HepG2 (cell line): ENCODE results near the gene LIFR. TPM values are rescaled to one million over a fixed set of nuclear protein-coding genes. Genes with fewer than 3 reads are reported as not detected.

ENCODE experiments used
- DMAP1 ChIP-seq: IDR thresholded peaks from 2 replicates; pipeline ENCODE4 v1.6.1; 2016
- FOSL1 ChIP-seq: sonication (generic); formaldehyde crosslinking; IDR thresholded peaks from 2 replicates; pipeline ENCODE4 v1.9.0; 2021; ENCODE audit warnings: missing genetic modification reagents, borderline replicate concordance
- FOXK1 ChIP-seq: sonication (generic); formaldehyde crosslinking; IDR thresholded peaks from 2 replicates; pipeline ENCODE4 v1.4.0; 2020; ENCODE audit warnings: low read depth, missing genetic modification reagents, borderline replicate concordance
- GABPA ChIP-seq, 2 experiments: IDR thresholded peaks; 2 replicates each; pipeline ENCODE4 v1.6.1; 2011 to 2016; ENCODE audit warnings: low read depth in 2 of 2, low read length in 1 of 2, missing biosample characterization in 1 of 2, missing genetic modification characterization in 1 of 2
- HDAC1 ChIP-seq: sonication (generic); formaldehyde crosslinking; IDR thresholded peaks from 2 replicates; pipeline ENCODE4 v1.5.1; 2020; ENCODE audit warnings: mild to moderate bottlenecking, missing genetic modification reagents
- LBX2 ChIP-seq: sonication (generic); formaldehyde crosslinking; IDR thresholded peaks from 2 replicates; pipeline ENCODE4 v1.5.0; 2020; ENCODE audit warnings: missing genetic modification reagents, mild to moderate bottlenecking, borderline replicate concordance
- MEIS1 ChIP-seq: sonication (generic); formaldehyde crosslinking; IDR thresholded peaks from 2 replicates; pipeline ENCODE4 v1.9.0; 2021; ENCODE audit warnings: mild to moderate bottlenecking, missing genetic modification reagents, moderate library complexity, borderline replicate concordance
- NKX3-1 ChIP-seq: sonication (generic); formaldehyde crosslinking; IDR thresholded peaks from 2 replicates; pipeline ENCODE4 v1.5.0; 2020; ENCODE audit warnings: missing genetic modification reagents
- POLR2A ChIP-seq, 2 experiments: IDR thresholded peaks; 2 replicates each; pipeline ENCODE4 v1.6.1; 2011; ENCODE audit warnings: low read depth in 2 of 2, low read length in 2 of 2, mild to moderate bottlenecking in 1 of 2, moderate library complexity in 1 of 2; ENCODE audit not compliant: insufficient read depth in 1 of 2
- PTBP1 ChIP-seq: fragments of 200-400 bp; formaldehyde crosslinking; IDR thresholded peaks from 2 replicates; pipeline ENCODE4 v1.6.1; 2018; ENCODE audit warnings: low read length, low read depth; ENCODE audit not compliant: poor library complexity, severe bottlenecking
- ZKSCAN1 ChIP-seq: fragments of 150-350 bp; IDR thresholded peaks from 2 replicates; pipeline ENCODE4 v1.6.1; 2014; ENCODE audit warnings: low read length
- ZNF317 ChIP-seq: sonication (generic); formaldehyde crosslinking; IDR thresholded peaks from 2 replicates; pipeline ENCODE4 v1.5.0; 2020; ENCODE audit warnings: mild to moderate bottlenecking, missing genetic modification reagents
- ZNF331 ChIP-seq: sonication (generic); formaldehyde crosslinking; IDR thresholded peaks from 2 replicates; pipeline ENCODE4 v1.4.0; 2020; ENCODE audit warnings: missing genetic modification reagents
- ZNF557 ChIP-seq: sonication (generic); formaldehyde crosslinking; IDR thresholded peaks from 2 replicates; pipeline ENCODE4 v1.4.0; 2020; ENCODE audit warnings: missing genetic modification reagents
- ZNF597 ChIP-seq: sonication (generic); formaldehyde crosslinking; IDR thresholded peaks from 2 replicates; pipeline ENCODE4 v1.5.0; 2020; ENCODE audit warnings: missing genetic modification reagents
- ZNF598 ChIP-seq: sonication (generic); formaldehyde crosslinking; IDR thresholded peaks from 2 replicates; pipeline ENCODE4 v1.5.1; 2020; ENCODE audit warnings: mild to moderate bottlenecking, missing genetic modification reagents, borderline replicate concordance
- ZNF777 ChIP-seq: sonication (generic); formaldehyde crosslinking; IDR thresholded peaks from 2 replicates; pipeline ENCODE4 v1.4.0; 2020; ENCODE audit warnings: missing genetic modification reagents
- ZNF792 ChIP-seq: IDR thresholded peaks from 2 replicates; pipeline ENCODE4 v1.6.1; 2016
- ZNF83 ChIP-seq: sonication (generic); formaldehyde crosslinking; IDR thresholded peaks from 2 replicates; pipeline ENCODE4 v1.4.0; 2020; ENCODE audit warnings: missing genetic modification reagents, mild to moderate bottlenecking, borderline replicate concordance
- ZNF883 ChIP-seq: sonication (generic); formaldehyde crosslinking; IDR thresholded peaks from 2 replicates; pipeline ENCODE4 v1.5.1; 2020; ENCODE audit warnings: mild to moderate bottlenecking, missing genetic modification reagents; ENCODE audit errors: not compliant biosample characterization
- polyA plus RNA-seq, 8 experiments: library from polyadenylated mRNA; depleted of rRNA in 3 of 8; stranded (reverse) in 7 of 8; unstranded in 1 of 8; fragments of >200 nt; fragmentation: Illumina TruSeq in 4 of 8; extraction: Trizol in 4 of 8; gene quantifications; 2 replicates each; pipeline versions ENCODE4 v1.2.1 to v1.2.3, GENCODE V29; 2011 to 2016; ENCODE audit warnings: low read depth in 4 of 8, missing spikeins in 1 of 8, mixed read lengths in 1 of 8; ENCODE audit not compliant: insufficient read depth in 1 of 8
- total RNA-seq, 5 experiments: library from RNA; depleted of rRNA; stranded (reverse); fragments of >200 nt; fragmentation: Illumina TruSeq; extraction: Trizol; gene quantifications; 2 replicates each; pipeline ENCODE4 v1.2.3, GENCODE V29; 2016; ENCODE audit warnings: low read depth in 1 of 5
- TF ChIP-seq, protein P1 (sequence below): sonication (generic); formaldehyde crosslinking; IDR thresholded peaks from 2 replicates; pipeline ENCODE4 v1.8.0; 2022; ENCODE audit warnings: mild to moderate bottlenecking, missing genetic modification reagents, borderline replicate concordance
- TF ChIP-seq, protein P2 (sequence below): sonication (generic); formaldehyde crosslinking; IDR thresholded peaks from 2 replicates; pipeline ENCODE4 v1.4.0; 2020; ENCODE audit warnings: mild to moderate bottlenecking, missing genetic modification reagents, borderline replicate concordance

LIFR gene
- total and polyA plus RNA-seq, 2 of the 13 experiments (the other 11 are each of a cell fraction or from before 2014, with no cell fraction given), result 6.3 to 25.2 TPM

DNA sequence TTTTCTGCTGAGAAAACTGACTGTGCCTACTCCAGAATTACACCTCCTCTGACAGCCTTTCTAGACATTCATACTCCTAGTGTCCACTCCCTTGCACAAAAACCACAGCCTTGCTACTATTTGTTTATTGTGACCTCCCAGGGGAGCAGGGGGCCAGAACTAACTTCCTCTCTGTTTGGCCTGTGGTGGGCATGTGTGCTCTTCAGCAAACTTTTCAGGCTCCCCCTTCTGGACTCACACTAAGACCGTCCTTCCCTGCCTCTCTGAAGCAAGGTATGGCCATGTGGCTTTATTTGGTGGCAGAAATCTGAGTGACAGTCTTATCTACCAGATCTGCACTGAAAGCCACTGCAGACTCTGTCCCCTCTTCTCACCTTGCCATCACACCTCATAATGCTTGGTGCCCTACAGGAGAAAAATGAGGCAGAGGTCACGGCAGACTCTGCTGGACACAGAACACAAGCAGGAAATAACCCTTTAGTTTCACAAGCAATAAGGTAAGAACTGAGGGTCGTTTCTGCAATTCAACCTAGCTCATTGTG, 28.2 kb downstream of the LIFR start (continued):
- peak; percentile 74; the same call in 1 of the 2 replicates for TF ChIP-seq MEIS1 (CRISPR knock-in tag)
- TF ChIP-seq FOXK1 (CRISPR knock-in tag), result no peak
- TF ChIP-seq ZNF777 (CRISPR knock-in tag), result no peak
- no peak for TF ChIP-seq ZNF792
- no peak for TF ChIP-seq ZKSCAN1
- TF ChIP-seq NKX3-1 (CRISPR knock-in tag), result no peak
- TF ChIP-seq LBX2 (CRISPR knock-in tag), result no peak
- TF ChIP-seq, protein P1, sequence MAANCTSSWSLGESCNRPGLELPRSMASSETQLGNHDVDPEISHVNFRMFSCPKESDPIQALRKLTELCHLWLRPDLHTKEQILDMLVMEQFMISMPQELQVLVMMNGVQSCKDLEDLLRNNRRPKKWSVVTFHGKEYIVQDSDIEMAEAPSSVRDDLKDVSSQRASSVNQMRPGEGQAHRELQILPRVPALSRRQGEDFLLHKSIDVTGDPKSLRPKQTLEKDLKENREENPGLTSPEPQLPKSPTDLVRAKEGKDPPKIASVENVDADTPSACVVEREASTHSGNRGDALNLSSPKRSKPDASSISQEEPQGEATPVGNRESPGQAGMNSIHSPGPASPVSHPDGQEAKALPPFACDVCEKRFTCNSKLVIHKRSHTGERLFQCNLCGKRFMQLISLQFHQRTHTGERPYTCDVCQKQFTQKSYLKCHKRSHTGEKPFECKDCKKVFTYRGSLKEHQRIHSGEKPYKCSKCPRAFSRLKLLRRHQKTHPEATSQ, result peak; percentile 58; the same call in 1 of the 2 replicates
- TF ChIP-seq ZNF597, result no peak
- no peak for TF ChIP-seq ZNF83 (CRISPR knock-in tag)
- no peak for TF ChIP-seq PTBP1
- TF ChIP-seq FOSL1 (CRISPR knock-in tag), result no peak; the same call in 1 of the 2 replicates
- no peak for TF ChIP-seq GABPA (IDR thresholded peaks at IDR 0.05; ENCODE audit: low read depth, low read length)
- peak; percentile 61; the same call in 1 of the 2 replicates for TF ChIP-seq GABPA (CRISPR knock-in tag; IDR thresholded peaks at IDR 0.05; ENCODE audit: low read depth)
- TF ChIP-seq ZNF883 (CRISPR knock-in tag), result peak; percentile 37
- peak; percentile 66 for TF ChIP-seq DMAP1
- TF ChIP-seq, protein P2, sequence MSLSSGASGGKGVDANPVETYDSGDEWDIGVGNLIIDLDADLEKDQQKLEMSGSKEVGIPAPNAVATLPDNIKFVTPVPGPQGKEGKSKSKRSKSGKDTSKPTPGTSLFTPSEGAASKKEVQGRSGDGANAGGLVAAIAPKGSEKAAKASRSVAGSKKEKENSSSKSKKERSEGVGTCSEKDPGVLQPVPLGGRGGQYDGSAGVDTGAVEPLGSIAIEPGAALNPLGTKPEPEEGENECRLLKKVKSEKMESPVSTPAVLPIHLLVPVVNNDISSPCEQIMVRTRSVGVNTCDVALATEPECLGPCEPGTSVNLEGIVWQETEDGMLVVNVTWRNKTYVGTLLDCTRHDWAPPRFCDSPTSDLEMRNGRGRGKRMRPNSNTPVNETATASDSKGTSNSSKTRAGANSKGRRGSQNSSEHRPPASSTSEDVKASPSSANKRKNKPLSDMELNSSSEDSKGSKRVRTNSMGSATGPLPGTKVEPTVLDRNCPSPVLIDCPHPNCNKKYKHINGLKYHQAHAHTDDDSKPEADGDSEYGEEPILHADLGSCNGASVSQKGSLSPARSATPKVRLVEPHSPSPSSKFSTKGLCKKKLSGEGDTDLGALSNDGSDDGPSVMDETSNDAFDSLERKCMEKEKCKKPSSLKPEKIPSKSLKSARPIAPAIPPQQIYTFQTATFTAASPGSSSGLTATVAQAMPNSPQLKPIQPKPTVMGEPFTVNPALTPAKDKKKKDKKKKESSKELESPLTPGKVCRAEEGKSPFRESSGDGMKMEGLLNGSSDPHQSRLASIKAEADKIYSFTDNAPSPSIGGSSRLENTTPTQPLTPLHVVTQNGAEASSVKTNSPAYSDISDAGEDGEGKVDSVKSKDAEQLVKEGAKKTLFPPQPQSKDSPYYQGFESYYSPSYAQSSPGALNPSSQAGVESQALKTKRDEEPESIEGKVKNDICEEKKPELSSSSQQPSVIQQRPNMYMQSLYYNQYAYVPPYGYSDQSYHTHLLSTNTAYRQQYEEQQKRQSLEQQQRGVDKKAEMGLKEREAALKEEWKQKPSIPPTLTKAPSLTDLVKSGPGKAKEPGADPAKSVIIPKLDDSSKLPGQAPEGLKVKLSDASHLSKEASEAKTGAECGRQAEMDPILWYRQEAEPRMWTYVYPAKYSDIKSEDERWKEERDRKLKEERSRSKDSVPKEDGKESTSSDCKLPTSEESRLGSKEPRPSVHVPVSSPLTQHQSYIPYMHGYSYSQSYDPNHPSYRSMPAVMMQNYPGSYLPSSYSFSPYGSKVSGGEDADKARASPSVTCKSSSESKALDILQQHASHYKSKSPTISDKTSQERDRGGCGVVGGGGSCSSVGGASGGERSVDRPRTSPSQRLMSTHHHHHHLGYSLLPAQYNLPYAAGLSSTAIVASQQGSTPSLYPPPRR (CRISPR knock-in tag), result peak; percentile 88; the same call in 1 of the 2 replicates
- no peak for TF ChIP-seq ZNF598 (CRISPR knock-in tag)
- TF ChIP-seq ZNF557 (CRISPR knock-in tag), result no peak
- peak; percentile 59; the same call in 1 of the 2 replicates for TF ChIP-seq ZNF331 (CRISPR knock-in tag)
- TF ChIP-seq HDAC1 (CRISPR knock-in tag), result 0 out of 2 replicates have a peak, but pooled peaks have one; percentile 47
- TF ChIP-seq POLR2A (IDR thresholded peaks at IDR 0.05; ENCODE audit: insufficient read depth in 1 of 2, low read depth in 2 of 2, low read length in 2 of 2), result no peak
- 0 out of 2 replicates have a peak, but pooled peaks have one; percentile 29 for TF ChIP-seq ZNF317 (CRISPR knock-in tag)
